CD4-positive, alpha-beta T cell (primary cell): ENCODE measurements around the gene SPIN1. TPM values are rescaled to one million over a fixed set of nuclear protein-coding genes. Genes with fewer than 3 reads are reported as not detected.

Source experiments
- ATAC-seq: fragments of 200-7000 bp; cut with Tn5 transposase; one replicate; pipeline ENCODE4 v1.10.0; 2022; ENCODE audit warnings: mild to moderate bottlenecking; ENCODE audit not compliant: poor library complexity
- CTCF ChIA-PET: fragments of 350-600 bp; sonication (Branson Sonifier 250); formaldehyde crosslinking; loops from one replicate; lab custom pipeline; 2021; ENCODE audit warnings: antibody characterized with exemption, inconsistent platforms; lab: Charles Lee
- POLR2A ChIA-PET: fragments of 350-600 bp; sonication (Branson Sonifier 250); formaldehyde crosslinking; loops from one replicate; lab custom pipeline; 2021; ENCODE audit warnings: antibody characterized with exemption, inconsistent platforms; lab: Charles Lee
- DNase-seq, 14 experiments: peaks; one replicate each; pipeline ENCODE4 v3.0.0-alpha.2; 2013 to 2020; ENCODE audit warnings: mixed read lengths in 2 of 14
- H3K27ac ChIP-seq, 2 donors: one replicate each; pipeline versions ENCODE4 v1.5.1 to v1.7.0; 2013; ENCODE audit warnings: low read length in 2 of 2, low read depth in 1 of 2, mild to moderate bottlenecking in 1 of 2
- H3K27me3 ChIP-seq, 2 experiments: 1 replicate in 1 of 2; 2 replicates in 1 of 2; pipeline versions ENCODE4 v1.6.1 to v1.7.0; 2013; ENCODE audit warnings: low read length in 2 of 2, control low read depth in 1 of 2, mild to moderate bottlenecking in 1 of 2, moderate library complexity in 1 of 2; ENCODE audit not compliant: insufficient read depth in 2 of 2, control insufficient read depth in 1 of 2
- H3K36me3 ChIP-seq: one replicate; pipeline ENCODE4 v1.6.1; 2013; ENCODE audit warnings: low read length, control low read depth; ENCODE audit not compliant: insufficient read depth
- H3K4me1 ChIP-seq: one replicate; pipeline ENCODE4 v1.6.1; 2013; ENCODE audit warnings: low read length, control low read depth; ENCODE audit not compliant: insufficient read depth
- H3K4me3 ChIP-seq: one replicate; pipeline ENCODE4 v1.5.1; 2013; ENCODE audit warnings: mild to moderate bottlenecking, low read length, moderate library complexity
- H3K9me3 ChIP-seq, 2 experiments: 1 replicate in 1 of 2; 2 replicates in 1 of 2; pipeline versions ENCODE4 v1.6.1 to v1.7.0; 2013; ENCODE audit warnings: low read length in 2 of 2, mild to moderate bottlenecking in 2 of 2, control low read depth in 1 of 2, moderate library complexity in 1 of 2; ENCODE audit not compliant: control insufficient read depth in 1 of 2, insufficient read depth in 1 of 2
- H3K27ac Mint-ChIP-seq: one replicate; pipeline ENCODE4 v1.8.0; 2020; ENCODE audit warnings: mixed read lengths
- H3K27me3 Mint-ChIP-seq: one replicate; pipeline ENCODE4 v1.8.0; 2021; ENCODE audit warnings: mixed read lengths
- H3K36me3 Mint-ChIP-seq: one replicate; pipeline ENCODE4 v1.8.0; 2021; ENCODE audit warnings: low read depth, mixed read lengths
- H3K4me1 Mint-ChIP-seq: one replicate; pipeline ENCODE4 v1.8.0; 2021; ENCODE audit warnings: low read depth, mixed read lengths
- H3K4me3 Mint-ChIP-seq: one replicate; pipeline ENCODE4 v1.8.0; 2020; ENCODE audit warnings: mild to moderate bottlenecking, mixed read lengths
- H3K9me3 Mint-ChIP-seq: one replicate; pipeline ENCODE4 v1.8.0; 2020; ENCODE audit warnings: mixed read lengths
- intact Hi-C, 2 experiments: fragments of 100-400 bp; cut with DNase I in 1 of 2; cut with micrococcal nuclease in 1 of 2; formaldehyde crosslinking; loops; one replicate each; pipeline versions ENCODE4 v1.15.1 to v1.9.0; 2023 to 2025; cut with DNase I, micrococcal nuclease
- total RNA-seq, 174 experiments: library from RNA in 2 of 174; stranded (reverse) in 2 of 174; gene quantifications; one replicate each; pipeline ENCODE4 v1.2.3 and lab custom pipeline; 2021 to 2026
- TF ChIP-seq, protein P1 (sequence below): fragments of 200-600 bp; IDR thresholded peaks from one replicate; pipeline ENCODE4 v1.8.0; 2022; ENCODE audit warnings: antibody characterized with exemption, mild to moderate bottlenecking

SPIN1 gene
- total RNA-seq, 2 experiments from 2014 or later, result 27.7 to 30.3 TPM

DNA sequence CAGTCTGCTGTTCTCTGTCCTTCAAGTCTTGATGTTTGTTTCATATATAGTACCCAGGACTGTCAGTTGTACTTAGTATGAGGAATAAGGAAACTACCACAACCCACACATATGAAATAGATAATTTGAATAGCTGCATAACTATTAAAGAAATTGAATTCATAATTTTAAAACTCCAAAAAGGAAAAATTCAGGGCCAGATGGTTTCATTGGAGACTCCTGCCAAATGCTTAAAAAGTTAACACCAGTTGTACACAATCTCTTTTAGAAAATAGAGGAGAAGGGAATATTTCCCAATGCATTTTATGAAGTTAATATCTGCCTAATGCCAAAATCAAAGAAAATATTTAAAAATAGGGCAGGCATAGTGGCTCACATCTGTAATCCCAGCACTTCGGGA, 24.6 kb upstream of the SPIN1 start:
- no peak overlapping the region for H3K4me3 ChIP-seq
- Mint-ChIP-seq H3K4me1 (no peaks in the 10 kb centered on the region), H3K27ac (no peak overlapping the region), H3K27me3 (no peaks in the 10 kb centered on the region), H3K9me3 (peaks cover 6% of the 10 kb centered on the region), H3K4me3 (no peak overlapping the region), H3K36me3 (no peaks in the 10 kb centered on the region)
- H3K27me3 ChIP-seq, result peaks cover 0 to 4% of the 10 kb centered on the region in 2 experiments
- no peak for DNase-seq
- ATAC-seq, result no peak
- peaks cover 10 to 17% of the 10 kb centered on the region in 2 experiments for H3K9me3 ChIP-seq
- TF ChIP-seq, protein P1, sequence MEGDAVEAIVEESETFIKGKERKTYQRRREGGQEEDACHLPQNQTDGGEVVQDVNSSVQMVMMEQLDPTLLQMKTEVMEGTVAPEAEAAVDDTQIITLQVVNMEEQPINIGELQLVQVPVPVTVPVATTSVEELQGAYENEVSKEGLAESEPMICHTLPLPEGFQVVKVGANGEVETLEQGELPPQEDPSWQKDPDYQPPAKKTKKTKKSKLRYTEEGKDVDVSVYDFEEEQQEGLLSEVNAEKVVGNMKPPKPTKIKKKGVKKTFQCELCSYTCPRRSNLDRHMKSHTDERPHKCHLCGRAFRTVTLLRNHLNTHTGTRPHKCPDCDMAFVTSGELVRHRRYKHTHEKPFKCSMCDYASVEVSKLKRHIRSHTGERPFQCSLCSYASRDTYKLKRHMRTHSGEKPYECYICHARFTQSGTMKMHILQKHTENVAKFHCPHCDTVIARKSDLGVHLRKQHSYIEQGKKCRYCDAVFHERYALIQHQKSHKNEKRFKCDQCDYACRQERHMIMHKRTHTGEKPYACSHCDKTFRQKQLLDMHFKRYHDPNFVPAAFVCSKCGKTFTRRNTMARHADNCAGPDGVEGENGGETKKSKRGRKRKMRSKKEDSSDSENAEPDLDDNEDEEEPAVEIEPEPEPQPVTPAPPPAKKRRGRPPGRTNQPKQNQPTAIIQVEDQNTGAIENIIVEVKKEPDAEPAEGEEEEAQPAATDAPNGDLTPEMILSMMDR, result no peak
- H3K27ac ChIP-seq, result no peak overlapping the region
- ChIA-PET POLR2A (no interaction called here), CTCF (no interaction called here)
- H3K4me1 ChIP-seq, result no peaks in the 10 kb centered on the region
- intact Hi-C loops, result no loop called here
- no peaks in the 10 kb centered on the region for H3K36me3 ChIP-seq

DNA sequence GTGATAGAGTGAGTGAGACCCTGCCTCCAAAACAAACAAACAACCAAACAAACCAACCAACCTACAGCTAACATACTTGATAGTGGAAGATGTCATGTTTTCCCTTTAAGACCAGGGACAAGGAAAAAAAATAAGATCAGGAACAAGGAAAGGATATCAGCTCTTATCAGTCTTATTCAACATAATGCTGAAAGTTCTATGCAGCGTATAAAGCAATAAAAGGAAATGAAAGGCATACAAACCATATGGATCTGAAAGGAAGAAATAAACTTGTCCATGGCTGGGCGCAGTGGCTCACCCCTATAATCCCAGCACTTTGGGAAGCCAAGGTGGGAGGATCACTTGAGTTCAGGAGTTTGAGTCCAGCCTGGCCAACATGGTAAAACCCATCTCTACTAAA, 23.5 kb upstream of the SPIN1 start:
- H3K27me3 Mint-ChIP-seq, result peaks cover under 1% of the 10 kb centered on the region
- ChIA-PET POLR2A (no interaction called here), CTCF (no interaction called here)
- Histone ChIP-seq H3K36me3 (no peaks in the 10 kb centered on the region), H3K27ac (no peak overlapping the region), H3K9me3 (peaks cover 10 to 20% of the 10 kb centered on the region in 2 experiments), H3K4me1 (no peaks in the 10 kb centered on the region), H3K27me3 (peaks cover 0 to 4% of the 10 kb centered on the region in 2 experiments), H3K4me3 (no peak overlapping the region)
- no peak overlapping the region for H3K4me3 Mint-ChIP-seq
- ATAC-seq (no peak), DNase-seq (no peak)
- peaks cover 7% of the 10 kb centered on the region for H3K36me3 Mint-ChIP-seq
- intact Hi-C loops, result no loop called here
- TF ChIP-seq, protein P1, result no peak
- H3K27ac Mint-ChIP-seq, result no peak overlapping the region
- H3K9me3 Mint-ChIP-seq, result peaks cover 6% of the 10 kb centered on the region
- H3K4me1 Mint-ChIP-seq, result no peaks in the 10 kb centered on the region

DNA sequence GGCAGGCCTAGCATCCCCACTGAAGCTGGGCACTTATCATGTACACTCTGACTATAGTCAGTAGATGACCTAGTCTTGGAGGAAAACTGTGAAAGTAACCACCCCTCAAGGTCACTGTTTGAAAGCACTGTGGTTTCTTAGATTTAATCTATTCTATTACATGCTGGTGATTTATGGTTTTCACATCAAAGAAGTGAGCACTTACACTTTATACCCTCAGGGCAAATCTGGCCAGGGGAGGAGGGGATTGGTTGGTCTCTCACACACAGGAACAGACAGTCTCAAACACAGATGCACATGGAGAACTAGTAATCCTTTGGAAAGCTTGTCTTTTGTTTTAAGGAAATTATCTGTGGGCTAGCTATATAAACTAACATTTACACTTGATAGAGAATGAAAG, 17.9 kb upstream of the SPIN1 start:
- Histone ChIP-seq H3K27ac (no peak overlapping the region), H3K36me3 (no peaks in the 10 kb centered on the region), H3K4me3 (no peak overlapping the region), H3K9me3 (peaks cover 10 to 20% of the 10 kb centered on the region in 2 experiments), H3K27me3 (no peaks in the 10 kb centered on the region), H3K4me1 (no peaks in the 10 kb centered on the region)
- peaks cover 6% of the 10 kb centered on the region for H3K9me3 Mint-ChIP-seq
- intact Hi-C loops, result no loop called here
- ChIA-PET POLR2A (no interaction called here), CTCF (interaction anchor here (0.7 kb wide), 1 partner anchor 61 kb away, joined by 3 read pairs; no protein-coding TSS in a partner anchor)
- ATAC-seq (no peak), DNase-seq (no peak)
- H3K4me1 Mint-ChIP-seq, result no peaks in the 10 kb centered on the region
- H3K36me3 Mint-ChIP-seq, result peaks cover 11% of the 10 kb centered on the region
- TF ChIP-seq, protein P1, result no peak
- no peak overlapping the region for H3K27ac Mint-ChIP-seq
- no peak overlapping the region for H3K4me3 Mint-ChIP-seq
- peaks cover 6% of the 10 kb centered on the region for H3K27me3 Mint-ChIP-seq
